Fibroblast of the conjunctiva (primary cell): Measurements from ENCODE around the gene ITGA3.
"Not testable (repeated sequence)": the region's sequence is repeated elsewhere in the genome, so short reads cannot be mapped to it uniquely, and the experiment has no call there.

Source experiments
- DNase-seq: peaks from one replicate; pipeline ENCODE4 v3.0.0-alpha.2; 2010; ENCODE audit warnings: low read depth

The ITGA3 gene

DNA sequence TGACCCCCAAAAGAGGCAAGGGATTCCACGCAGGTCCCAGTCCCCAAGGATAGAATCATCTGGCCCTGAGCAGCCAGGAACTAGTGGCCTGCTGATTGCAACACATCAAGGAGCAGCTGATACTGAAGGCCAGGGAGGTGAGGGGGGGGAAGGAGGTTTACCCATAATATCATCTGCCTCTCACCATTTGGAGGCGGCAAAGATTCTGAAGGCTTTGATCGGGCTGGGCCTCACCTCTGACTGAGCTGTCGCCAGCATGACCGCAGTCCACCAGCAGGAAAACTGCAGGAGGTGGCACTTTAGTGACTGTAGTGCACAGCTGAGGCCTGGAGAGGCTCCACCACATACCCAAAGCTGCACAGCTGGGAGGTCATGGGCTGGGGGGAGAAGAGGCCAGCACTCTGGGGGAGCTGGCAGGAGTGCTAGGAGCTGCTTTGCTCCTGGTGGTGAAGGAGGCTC, 20.5 kb upstream of the ITGA3 start:
- DNase-seq, result no peak

DNA sequence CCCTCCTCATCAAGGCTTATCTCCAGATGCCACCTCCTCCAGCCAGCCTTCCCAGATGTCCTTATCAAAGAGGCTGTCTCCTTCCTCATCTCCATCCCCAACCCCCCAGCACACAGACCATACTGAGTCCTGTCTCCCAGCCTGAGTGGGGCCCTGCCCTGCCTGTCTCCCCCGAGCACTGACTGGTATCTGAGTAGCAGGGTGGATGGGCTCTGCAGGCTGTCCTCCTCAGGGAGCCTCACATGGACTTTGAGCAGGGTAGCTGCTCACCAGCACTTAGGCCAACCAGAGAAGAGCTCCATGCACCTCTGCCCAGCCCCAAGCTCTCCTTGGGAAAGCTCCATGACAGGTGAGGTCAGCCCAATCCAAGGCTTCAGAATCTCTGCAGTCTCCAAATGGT, 20.0 kb upstream of the ITGA3 start:
- DNase-seq, result no peak

DNA sequence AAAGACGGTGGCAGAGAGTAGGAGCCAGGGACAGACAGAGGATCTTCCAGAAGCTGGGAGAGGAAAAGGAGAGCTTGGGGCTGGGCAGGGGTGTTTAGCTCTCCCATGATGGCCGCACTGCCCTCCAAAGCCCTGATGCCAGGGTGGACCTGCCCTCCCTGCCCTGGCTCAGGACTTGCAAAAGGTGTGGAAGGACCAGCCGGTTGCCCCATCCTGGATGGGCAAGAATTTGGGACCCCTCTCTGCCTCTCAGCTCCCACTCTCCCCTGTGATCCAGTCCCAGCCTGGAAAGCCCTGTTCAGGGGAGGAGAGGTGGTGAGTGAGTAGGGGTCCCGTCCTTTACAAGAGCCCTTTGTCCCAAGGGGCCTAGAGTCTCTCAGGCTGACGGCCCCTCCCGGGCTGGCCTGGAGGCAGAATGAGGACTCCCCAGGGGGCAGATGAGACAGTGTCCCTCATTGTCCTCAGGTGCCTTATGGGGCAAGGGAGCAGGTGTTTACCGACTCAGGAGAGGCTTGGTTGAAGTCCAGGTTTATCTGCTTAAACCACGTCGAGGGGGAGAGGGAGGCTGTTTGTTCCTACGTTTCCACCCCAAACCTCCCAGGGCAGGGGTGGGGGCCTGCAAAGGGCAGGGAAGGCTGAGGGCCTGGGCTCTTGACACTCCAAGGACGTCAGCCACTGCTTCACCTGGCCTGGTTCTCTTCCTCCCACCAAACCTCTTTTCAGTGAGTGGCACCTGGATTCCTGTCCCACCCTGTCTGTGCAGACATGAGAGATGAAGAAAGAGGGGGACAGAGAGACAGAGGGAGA, 19.3 kb upstream of the ITGA3 start:
- DNase-seq, result no peak

DNA sequence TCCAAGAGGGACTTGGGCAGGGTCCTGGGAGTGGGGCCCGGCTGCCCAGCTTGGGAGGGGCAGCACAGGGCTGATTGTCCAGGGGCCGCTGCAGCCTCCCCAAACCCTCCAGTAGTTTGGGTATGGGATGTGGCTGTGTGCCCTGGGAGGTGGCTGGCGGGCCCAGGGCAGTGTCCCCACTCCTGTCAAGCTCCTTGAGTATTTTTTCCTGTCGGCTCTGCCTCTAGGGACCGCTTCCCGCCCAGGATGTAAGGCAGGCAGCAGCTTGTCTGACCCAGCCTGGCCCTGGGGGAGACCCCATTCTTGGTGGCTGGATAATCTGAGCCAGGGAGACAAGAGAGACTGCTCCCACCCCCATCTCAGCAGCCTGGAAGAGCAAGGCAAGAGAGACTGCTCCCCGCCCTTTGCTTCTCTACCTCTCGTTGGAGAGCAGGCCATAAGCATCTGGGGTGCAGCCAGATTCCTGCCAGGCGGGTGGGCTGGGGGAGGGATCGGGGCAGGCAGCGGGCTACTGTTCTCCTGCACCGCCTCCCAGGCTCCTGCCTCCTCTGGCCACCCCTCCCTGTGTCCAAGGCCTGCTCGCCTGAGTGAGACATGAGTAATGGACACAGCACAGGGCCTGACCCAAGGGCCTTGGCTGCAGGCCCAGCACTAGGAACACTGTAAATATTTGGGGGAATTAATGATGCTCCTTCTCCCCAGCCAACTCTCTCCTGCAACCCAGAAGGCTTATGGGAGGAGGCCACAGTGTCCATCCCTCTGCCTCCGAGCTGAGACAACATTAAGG, 18.4 kb upstream of the ITGA3 start:
- DNase-seq, result peak; percentile 82

DNA sequence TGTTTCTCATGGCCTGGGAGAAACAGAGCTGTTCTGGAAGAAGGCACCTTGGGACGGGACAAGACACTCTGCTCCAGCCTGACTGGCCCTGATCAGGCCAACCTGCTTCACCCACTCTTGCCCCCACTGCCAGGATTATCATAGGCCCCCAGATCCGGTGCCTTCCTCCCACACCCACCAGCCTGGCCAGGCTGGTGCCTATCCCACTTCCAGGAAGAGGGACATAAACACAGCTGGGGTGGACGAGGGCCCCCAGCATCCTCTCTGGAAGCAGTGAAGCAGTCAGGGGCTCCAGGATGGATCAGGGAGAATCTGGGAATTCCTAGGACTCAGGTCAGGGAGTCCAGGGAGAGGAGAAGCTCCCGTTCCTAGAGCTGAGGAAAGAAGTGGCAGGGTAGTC, 16.9 kb upstream of the ITGA3 start:
- no peak for DNase-seq

DNA sequence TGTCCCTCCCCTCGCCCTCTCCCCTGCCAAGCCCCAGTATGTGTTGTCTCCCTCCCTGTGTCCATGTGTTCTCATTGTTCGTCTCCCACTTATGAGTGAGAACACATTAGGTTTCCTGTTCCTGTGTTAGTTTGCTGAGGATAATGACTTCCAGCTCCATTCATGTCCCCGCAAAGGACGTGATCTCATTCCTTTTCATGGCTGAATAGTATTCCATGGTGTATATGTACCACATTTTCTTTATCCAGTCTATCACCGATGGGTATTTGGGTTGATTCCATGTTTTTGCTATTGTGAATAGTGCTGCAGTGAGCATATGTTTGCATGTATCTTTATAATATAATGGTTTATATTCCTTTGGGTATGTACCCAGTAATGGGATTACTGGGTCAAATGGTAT, 15.4 kb upstream of the ITGA3 start:
- DNase-seq, result not testable (repeated sequence)

DNA sequence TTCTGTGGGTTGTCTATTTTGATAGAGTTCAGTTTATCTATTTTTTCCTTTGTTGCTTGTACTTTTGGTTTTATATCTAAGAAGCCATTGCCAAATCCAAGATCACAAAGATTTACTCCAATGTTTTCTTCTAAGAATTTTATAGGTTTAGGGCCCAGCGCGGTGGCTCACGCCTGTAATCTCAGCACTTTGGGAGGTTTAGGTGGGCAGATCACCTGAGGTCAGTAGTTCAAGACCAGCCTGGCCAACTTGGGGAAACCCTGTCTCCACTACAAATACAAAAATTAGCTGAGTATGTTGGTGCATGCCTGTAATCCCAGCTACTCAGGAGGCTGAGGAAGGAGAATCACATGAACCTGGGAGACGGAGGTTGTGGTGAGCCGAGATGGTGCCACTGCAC, 13.7 kb upstream of the ITGA3 start:
- no peak for DNase-seq

DNA sequence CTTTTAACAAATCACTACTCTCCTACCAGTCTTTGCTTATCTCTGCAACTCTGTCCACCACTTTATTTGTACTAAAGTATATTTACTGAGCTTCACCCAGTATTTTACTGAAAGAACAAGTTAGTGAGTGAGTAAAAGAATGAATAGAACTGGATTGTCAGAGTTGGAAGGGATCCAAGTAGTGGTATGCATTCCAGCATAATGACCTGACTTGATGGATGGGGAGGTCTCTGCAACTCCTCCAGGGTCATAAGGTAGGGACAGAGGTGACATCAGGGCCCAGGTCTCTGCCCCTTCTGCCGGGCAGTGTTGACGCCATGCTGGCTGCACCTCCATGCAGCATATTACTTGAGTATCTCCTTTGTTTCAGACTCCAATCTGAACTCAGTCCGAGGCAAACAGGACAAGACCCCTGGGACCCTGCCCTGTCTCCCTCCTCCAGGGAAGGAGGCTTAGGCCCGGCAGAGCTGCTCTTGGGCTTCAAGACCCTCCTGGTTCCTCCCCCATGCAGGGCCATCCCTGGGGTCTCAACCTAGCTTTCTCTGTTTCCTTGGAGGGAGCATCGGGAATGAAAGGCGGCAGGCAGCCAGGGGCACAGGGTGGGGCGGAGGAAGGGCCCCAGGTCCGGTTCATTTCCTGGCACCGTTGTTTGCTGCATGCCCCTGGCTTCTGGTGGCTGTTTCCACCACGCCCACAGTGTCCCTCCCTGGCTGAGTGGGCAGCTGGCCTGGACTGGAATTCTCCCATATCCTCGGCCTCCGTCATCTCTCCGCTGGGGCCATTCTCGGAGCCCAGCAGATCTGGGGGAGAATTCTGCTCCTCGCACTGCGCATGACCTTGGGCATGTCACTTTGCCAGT, 12.4 kb upstream of the ITGA3 start:
- no peak for DNase-seq

DNA sequence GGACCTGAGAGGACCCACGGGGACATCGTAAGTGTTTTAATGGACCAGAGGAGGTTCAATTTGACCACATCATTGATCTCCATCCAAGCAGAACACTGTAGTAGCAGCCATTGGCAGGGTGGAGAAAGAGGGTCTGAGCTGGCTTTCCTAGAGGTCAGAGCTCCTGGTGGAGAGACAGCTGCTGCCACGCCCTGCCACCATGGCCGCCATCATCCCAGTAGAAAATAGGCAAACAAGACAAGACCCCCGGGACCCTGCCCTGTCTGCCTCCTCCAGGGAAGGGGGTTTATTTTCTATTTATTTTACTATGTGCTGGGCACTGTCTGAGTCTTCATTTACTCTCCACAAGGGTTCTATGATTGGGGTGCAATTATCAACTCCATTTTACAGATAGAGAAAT, 11.4 kb upstream of the ITGA3 start:
- DNase-seq, result no peak

DNA sequence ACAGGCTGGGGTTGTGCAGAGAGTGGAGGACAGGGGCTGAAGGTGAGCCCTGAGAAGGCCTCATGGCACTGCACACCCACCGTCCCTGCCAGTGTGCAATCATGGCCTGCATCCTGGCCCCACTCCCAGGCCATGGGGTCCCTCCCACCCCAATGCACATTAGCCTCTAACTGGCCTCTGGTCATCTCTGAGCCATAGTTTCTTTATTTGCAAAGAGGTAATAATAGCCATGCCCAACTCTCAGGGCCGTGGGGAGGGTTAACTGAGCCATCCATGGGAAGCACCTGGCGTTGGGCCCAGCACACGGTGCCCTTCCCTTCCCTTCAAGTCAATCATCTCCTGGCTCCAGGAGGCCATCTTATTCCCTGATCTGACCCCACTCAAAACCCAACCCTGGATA, 10.8 kb upstream of the ITGA3 start:
- no peak for DNase-seq

DNA sequence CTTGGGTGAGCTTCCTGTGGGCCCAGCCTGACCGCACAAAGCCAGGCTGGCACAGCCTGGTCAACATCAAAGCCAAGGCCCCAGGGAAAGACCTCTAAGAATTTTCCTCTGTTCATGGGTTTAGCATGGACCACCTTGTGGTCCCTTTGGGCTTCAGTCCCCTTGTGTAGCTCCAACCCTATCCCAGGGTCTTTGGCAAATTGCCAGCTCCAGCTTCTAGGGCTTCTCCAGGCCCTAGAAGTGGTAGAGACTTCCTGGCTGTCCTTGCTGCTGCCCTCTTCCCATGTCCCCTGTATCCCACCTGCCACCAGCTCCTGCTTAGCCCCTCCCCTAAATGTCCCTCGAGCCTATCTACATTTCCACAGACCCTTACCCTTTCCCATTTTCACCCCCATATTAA, 9.7 kb upstream of the ITGA3 start:
- DNase-seq, result no peak

DNA sequence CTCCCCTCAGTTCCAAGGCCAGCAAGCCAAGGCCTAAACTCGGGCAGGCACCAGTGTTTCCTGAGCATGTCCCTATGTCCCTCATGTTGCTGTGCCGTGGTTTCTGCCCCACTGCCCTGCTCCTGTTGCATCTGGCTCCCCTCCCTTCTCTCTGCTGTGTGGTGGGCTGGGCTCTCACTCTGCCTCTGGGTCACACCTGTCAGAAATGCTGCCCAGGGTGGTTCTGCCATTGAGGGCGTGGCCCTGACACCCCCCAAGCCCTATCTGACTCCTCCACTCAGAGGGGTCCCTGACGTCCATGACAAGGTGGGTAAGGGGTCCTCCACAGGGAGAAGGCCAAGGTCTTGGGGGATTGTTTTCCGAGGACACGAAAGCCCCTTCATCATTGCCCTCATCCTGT, 9.2 kb upstream of the ITGA3 start:
- no peak for DNase-seq

DNA sequence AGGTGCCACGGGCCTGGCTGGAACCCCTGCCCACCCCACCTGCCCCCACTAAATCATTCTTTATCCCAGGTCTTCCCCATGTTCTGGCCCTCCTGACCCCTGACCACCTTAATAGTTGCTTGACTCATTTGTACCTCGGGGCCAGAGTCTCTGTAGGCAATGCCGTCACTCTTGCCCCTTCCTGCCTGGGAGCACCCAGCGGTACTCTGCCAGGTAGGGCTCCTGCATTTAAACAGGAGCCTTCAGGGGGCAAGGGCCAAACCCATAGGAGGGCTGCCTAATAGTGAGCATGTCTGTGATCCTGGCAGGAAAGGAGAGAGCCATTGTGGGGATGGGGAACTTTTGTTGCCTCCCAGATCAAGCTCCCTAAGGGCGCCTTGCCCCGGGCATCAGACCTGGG, 8.8 kb upstream of the ITGA3 start:
- no peak for DNase-seq

DNA sequence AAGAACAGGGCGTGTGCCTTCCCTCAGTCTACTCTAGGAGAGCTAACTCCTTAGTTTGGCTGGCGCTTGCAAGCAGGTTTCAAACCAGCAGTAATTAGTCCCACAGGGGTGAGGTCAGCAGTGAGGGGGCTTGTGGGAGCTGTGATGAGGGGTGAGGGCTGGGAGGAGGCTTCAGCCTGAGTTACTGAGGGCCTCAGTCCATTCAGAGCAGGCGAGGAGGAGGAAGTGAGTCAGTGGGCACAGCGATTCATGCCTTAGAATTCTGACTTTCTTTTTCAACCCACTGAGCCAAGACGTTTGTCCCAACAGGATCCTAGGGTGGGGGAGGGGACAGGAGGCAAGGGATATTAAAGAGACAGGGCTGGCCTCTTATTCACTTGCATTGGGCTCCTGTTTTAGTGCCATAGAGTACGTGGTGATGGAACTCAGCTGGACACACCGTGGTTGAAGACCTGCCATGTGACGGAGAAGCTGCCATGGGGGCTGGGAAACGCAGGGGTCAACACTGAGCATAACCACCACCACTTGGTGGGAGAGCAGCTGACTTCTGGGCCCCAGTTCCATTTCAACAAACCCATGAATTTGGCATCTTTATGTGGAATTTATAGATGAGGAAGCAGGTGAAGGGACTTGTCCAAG, 8.3 kb upstream of the ITGA3 start:
- no peak for DNase-seq

DNA sequence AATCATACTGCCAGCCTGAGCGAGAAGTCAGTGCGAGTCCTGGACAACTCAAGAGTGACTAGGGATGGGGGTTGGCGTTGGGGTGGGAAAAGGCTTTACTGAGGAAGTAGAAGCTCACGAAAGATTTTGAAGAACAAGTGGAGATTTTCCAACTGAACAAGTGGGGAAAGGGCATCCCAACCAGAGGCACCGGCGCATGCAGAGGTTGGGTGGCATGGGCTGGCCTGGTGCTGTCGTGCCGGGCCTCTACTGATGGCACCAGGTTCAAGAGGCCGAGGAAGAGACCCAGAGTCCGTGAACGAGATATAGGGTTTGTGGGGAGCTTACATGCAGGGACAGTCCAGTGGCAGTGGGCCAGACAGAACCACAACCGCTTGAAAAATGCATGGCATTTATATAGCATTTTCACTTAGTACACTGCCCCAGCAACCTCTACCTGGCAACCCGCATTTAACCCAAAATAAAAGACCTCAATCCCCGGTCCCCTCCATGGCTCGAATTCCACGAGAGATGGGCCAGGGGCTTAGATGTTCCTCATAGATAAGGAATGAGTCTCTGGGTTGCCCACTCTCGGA, 7.7 kb upstream of the ITGA3 start:
- no peak for DNase-seq

DNA sequence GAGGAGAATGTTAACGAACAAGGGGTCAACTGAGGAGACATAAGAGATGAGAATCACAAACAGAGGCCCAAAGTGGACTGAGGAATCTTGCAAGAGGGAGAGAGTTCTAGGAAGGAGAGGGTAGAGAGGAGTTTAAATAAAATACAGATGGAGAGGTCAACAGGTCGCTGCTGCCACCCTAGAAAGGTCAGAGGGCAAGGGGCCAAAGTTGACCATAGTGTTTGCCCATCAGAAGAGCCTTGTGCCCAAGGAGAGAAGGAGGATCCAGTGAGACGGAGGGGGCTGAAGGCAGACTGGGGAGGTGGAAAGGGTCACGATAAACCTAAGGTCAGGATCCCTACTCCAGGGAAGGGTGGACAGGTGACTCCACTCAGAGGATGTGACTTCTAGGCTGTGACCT, 6.9 kb upstream of the ITGA3 start:
- DNase-seq, result no peak

DNA sequence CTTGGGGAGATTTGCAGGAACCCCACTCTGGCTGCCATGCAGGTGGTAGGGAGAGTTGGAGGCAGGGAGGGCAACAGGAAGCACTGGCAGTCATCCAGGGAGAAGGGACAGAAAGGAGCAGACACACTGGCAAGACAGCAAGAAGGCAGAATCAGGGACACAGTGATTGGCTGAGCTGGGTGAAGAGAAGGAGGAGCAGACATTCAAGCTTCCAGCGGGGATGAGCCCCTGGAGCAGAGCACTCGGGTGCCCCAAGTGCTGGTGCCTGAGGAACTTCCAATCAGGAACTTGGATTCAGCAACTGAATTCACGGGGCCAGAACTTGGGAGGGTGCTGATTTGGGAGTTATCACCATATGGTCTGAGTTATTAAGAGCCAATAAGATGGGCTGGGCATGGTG, 6.3 kb upstream of the ITGA3 start:
- no peak for DNase-seq

DNA sequence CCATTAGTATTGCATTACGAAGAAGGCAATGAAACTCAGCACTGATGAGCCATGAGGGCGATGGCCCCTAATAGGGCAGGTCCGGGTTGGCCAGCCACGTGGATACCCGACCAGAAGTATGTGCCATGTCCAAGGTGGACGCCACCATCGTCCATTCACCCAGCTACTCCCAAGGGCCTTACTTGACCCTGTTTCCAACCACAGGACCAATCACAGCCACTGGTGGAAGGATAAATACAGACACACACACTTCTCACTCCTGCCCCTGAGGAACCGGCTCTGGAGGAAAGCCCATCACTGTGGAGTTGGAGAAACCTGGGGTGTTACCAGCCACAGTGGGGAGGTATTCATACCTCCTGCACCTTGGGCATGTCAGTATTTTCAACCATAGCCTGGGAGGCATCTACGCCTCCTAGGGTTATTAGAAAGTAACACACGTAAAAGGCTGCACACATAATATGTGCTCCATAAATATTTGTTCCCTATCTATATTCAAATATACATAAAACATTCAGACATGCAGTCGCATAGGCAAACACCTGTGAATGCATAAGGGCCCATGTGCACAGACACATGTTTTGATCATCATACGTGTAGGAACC, 5.4 kb upstream of the ITGA3 start:
- DNase-seq, result no peak

DNA sequence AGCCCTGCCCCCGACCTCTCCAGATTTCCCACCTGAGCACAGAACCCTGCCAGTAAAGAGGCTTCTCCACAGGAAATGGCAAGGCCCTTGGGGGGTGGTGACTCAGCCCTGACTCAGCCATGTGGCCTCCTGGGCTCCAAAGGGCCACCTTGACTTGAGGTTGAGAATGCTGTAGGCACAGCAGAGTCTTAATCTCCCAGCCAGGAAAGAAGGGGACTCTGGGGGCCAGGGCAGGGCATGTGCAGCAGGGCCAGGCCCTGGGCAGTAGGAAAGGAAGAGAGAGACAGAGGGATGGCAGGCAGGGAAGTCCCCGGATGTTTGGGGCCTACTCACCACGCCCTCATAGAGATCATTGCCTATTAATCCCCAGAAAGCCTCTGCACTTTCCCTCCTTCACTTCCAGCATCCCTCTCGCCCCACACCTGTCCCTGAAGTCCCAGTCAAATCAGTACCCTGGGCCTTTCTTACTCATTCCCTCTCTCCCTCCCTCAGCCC, 4.8 kb upstream of the ITGA3 start:
- DNase-seq, result no peak

DNA sequence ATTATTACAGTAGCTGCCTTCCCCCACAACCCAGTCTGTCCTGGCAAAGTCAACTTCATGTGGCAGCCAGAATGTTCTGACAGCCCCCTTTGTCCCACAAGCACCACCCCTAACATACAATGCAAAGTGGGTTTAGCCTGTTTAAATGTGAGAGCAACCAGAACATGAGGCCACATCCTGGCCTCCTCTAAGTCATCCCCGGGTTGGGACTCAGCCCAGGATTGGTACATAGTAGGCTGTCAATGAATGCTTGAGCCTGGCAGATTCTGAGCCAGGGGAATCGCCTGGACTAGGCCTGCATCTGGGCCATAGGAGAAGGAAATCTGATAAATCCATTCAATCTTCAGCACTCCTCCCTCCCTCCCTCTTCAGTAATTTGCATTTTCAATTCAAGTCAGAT, 4.3 kb upstream of the ITGA3 start:
- no peak for DNase-seq

DNA sequence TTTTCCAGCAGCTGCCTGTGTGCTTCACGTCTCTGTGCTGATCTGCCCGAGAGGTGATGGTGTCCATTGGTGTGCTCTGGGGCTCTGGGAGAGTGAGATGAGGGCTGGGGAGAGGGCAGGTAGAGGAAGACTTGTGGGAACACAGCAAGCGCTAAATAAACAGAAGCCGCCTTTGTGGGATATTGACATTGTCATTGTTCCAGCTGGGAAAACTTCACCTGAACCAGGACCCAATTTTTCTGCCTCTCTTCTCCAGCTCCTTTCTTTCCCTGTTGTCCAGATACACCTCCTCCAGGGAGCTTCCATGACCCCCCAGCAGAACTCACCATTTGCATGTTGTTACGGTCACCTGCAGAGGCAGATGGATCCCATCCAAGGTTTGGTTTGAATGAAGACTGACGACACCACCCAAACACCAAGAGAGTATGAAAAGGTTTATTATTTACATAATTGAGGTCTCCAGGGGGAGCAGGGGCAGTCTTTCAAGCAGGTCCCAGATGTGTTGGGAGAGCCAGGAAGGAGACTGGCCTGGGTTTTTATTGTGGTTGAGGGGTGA, 3.6 kb upstream of the ITGA3 start:
- no peak for DNase-seq
